ENCODE results near the gene CX3CR1.

DNA sequence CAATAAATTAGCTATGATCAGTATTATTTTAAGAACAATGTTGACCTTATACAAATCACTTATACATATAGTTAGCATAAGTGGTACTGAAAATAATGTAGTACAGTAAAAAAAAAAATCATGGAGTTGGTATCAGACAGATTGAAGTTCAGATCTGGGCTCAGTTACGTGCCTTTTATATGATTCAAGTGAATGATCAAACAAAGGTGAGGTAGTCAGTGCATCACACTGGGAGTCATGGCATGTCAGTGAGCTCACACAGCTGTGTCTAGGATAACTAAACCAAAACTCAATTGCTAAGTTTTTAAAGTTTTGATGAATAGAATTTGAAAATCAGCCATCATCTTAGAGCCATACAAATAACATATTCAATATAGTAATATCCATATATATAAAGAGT, 38.5 kb upstream of the CX3CR1 start:
- TF ChIP-seq, protein P1, sequence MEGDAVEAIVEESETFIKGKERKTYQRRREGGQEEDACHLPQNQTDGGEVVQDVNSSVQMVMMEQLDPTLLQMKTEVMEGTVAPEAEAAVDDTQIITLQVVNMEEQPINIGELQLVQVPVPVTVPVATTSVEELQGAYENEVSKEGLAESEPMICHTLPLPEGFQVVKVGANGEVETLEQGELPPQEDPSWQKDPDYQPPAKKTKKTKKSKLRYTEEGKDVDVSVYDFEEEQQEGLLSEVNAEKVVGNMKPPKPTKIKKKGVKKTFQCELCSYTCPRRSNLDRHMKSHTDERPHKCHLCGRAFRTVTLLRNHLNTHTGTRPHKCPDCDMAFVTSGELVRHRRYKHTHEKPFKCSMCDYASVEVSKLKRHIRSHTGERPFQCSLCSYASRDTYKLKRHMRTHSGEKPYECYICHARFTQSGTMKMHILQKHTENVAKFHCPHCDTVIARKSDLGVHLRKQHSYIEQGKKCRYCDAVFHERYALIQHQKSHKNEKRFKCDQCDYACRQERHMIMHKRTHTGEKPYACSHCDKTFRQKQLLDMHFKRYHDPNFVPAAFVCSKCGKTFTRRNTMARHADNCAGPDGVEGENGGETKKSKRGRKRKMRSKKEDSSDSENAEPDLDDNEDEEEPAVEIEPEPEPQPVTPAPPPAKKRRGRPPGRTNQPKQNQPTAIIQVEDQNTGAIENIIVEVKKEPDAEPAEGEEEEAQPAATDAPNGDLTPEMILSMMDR (IDR thresholded peaks at IDR 0.05): no peak
- TF ChIP-seq POLR2A (IDR thresholded peaks at IDR 0.05): no peak

All from Peyer's patch (tissue), 4 donors.